GM12891 (cell line): ENCODE data around the gene ZBTB43.

Experiments
- DNase-seq: peaks from one replicate; pipeline ENCODE4 v3.0.0; 2011; ENCODE audit warnings: low spot score; ENCODE audit not compliant: insufficient read length
- FAIRE-seq: peaks from 2 replicates; lab custom pipeline; 2011; peaks lifted over from hg19 to GRCh38; lab: Jason Lieb, UNC
- PAX5 ChIP-seq: IDR thresholded peaks from 2 replicates; pipeline ENCODE4 v1.6.1; 2011; ENCODE audit warnings: low read length, moderate library complexity, mild to moderate bottlenecking; ENCODE audit not compliant: insufficient read depth, severe bottlenecking
- POLR2A ChIP-seq: IDR thresholded peaks from 2 replicates; pipeline ENCODE4 v1.6.1; 2011; ENCODE audit warnings: low read depth, low read length, control low read depth
- POLR2AphosphoS5 ChIP-seq: IDR thresholded peaks from 2 replicates; pipeline ENCODE4 v1.6.1; 2011; ENCODE audit warnings: low read depth, low read length, control low read depth
- POU2F2 ChIP-seq: IDR thresholded peaks from 2 replicates; pipeline ENCODE4 v1.6.1; 2011; ENCODE audit warnings: low read depth, mild to moderate bottlenecking, control low read depth, low read length, moderate library complexity
- SPI1 ChIP-seq: IDR thresholded peaks from 2 replicates; pipeline ENCODE4 v1.6.1; 2011; ENCODE audit warnings: low read depth, low read length, control low read depth
- TAF1 ChIP-seq: IDR thresholded peaks from 2 replicates; pipeline ENCODE4 v1.6.1; 2011; ENCODE audit warnings: low read depth, low read length, control low read depth

The ZBTB43 gene

GRCh38 chr9:126872516-126872915, 67.7 kb downstream of the ZBTB43 start:
- TF ChIP-seq POU2F2, result no peak
- TF ChIP-seq SPI1, result no peak
- TF ChIP-seq TAF1, result no peak
- TF ChIP-seq PAX5, result no peak
- no peak for TF ChIP-seq POLR2A
- TF ChIP-seq POLR2AphosphoS5, result no peak
- FAIRE-seq (peak; percentile 66), DNase-seq (no peak)

- DNase-seq, result no peak
- FAIRE-seq, result peak; percentile 20
These were observed 69.9 kb downstream of the ZBTB43 start for GRCh38 chr9:126874546-126875314.

GRCh38 chr9:126875756-126876510, 71.1 kb downstream of the ZBTB43 start:
- DNase-seq, result no peak
- TF ChIP-seq PAX5 (no peak), POLR2AphosphoS5 (no peak), TAF1 (no peak)
- no peak for FAIRE-seq

More at GRCh38 chr9:126874546-126875314, 69.9 kb downstream of the ZBTB43 start:
- no peak for TF ChIP-seq TAF1

GRCh38 chr9:126876531-126876930, 71.7 kb downstream of the ZBTB43 start:
- FAIRE-seq (no peak), DNase-seq (no peak)
- no peak for TF ChIP-seq PAX5
- no peak for TF ChIP-seq POLR2A

- FAIRE-seq (no peak), DNase-seq (no peak)
- TF ChIP-seq POLR2AphosphoS5 (no peak), POU2F2 (no peak), POLR2A (no peak), PAX5 (no peak)
These were observed 72.6 kb downstream of the ZBTB43 start for GRCh38 chr9:126877418-126877817.

GRCh38 chr9:126879288-126879687, 74.4 kb downstream of the ZBTB43 start:
- no peak for TF ChIP-seq POLR2A
- TF ChIP-seq POU2F2, result no peak
- DNase-seq (no peak), FAIRE-seq (no peak)

GRCh38 chr9:126880226-126880946, 75.5 kb downstream of the ZBTB43 start:
- TF ChIP-seq POU2F2, result no peak
- no peak for TF ChIP-seq SPI1
- no peak for TF ChIP-seq POLR2A
- TF ChIP-seq TAF1, result no peak
- no peak for TF ChIP-seq PAX5
- no peak for TF ChIP-seq POLR2AphosphoS5
- DNase-seq, result no peak
- FAIRE-seq, result no peak

- TF ChIP-seq TAF1 (no peak), SPI1 (no peak), POLR2A (no peak), PAX5 (no peak)
- DNase-seq (no peak), FAIRE-seq (no peak)
These were observed 76.1 kb downstream of the ZBTB43 start for GRCh38 chr9:126880947-126881332.

GRCh38 chr9:126882746-126883145, 77.9 kb downstream of the ZBTB43 start:
- DNase-seq, result no peak
- TF ChIP-seq POU2F2 (no peak), POLR2AphosphoS5 (no peak), SPI1 (no peak), POLR2A (no peak), TAF1 (no peak), PAX5 (no peak)
- FAIRE-seq, result no peak

GRCh38 chr9:126883636-126884035, 78.8 kb downstream of the ZBTB43 start:
- DNase-seq (no peak), FAIRE-seq (no peak)
- TF ChIP-seq POU2F2, result no peak
- TF ChIP-seq POLR2A, result no peak
- TF ChIP-seq PAX5, result no peak
- no peak for TF ChIP-seq POLR2AphosphoS5
- TF ChIP-seq SPI1, result no peak
- TF ChIP-seq TAF1, result no peak
